Body of pancreas (tissue), 4 donors: Measurements from ENCODE around the gene SDS. TPM values are rescaled to one million over a fixed set of nuclear protein-coding genes. Genes with fewer than 3 reads are reported as not detected.

Experiments
- ATAC-seq: fragments of 150-250 bp; one replicate; pipeline ENCODE4 v1.9.1; 2016
- DNase-seq, 4 donors: peaks; one replicate each; pipeline ENCODE4 v3.0.0-alpha.2; 2019
- H3K27ac ChIP-seq, 4 donors: fragments of 200-600 bp; sonication (generic); 1 replicate in 3 of 4; 2 replicates in 1 of 4; pipeline versions ENCODE4 v1.5.1 to v1.6.1; 2016 to 2019; ENCODE audit warnings: mild to moderate bottlenecking in 1 of 4, mixed read lengths in 1 of 4, moderate library complexity in 1 of 4
- H3K27me3 ChIP-seq, 2 donors: fragments of 200-600 bp; sonication (generic); one replicate each; pipeline ENCODE4 v1.6.0; 2016; ENCODE audit warnings: mild to moderate bottlenecking in 1 of 2
- H3K36me3 ChIP-seq, 2 donors: fragments of 200-600 bp; sonication (generic); replicated peaks in 1 of 2; 2 replicates each; pipeline ENCODE4 v1.5.1; 2016; ENCODE audit warnings: low read depth in 2 of 2; ENCODE audit not compliant: insufficient read depth in 1 of 2
- H3K4me1 ChIP-seq: fragments of 200-600 bp; sonication (generic); one replicate; pipeline ENCODE4 v1.6.0; 2016
- H3K4me3 ChIP-seq, 2 donors: fragments of 200-600 bp; sonication (generic); 1 replicate in 1 of 2; 2 replicates in 1 of 2; pipeline ENCODE4 v1.5.1; 2016 to 2019
- H3K9me3 ChIP-seq, 3 donors: fragments of 200-600 bp; sonication (generic); 1 replicate in 2 of 3; 2 replicates in 1 of 3; pipeline ENCODE4 v1.5.1; 2016
- POLR2A ChIP-seq, 3 donors: fragments of 450-650 bp; IDR thresholded peaks; one replicate each; pipeline ENCODE4 v1.6.1; 2016; ENCODE audit warnings: antibody characterized with exemption in 3 of 3, mild to moderate bottlenecking in 2 of 3
- WGBS, 2 donors: methylation state at CpG; one replicate each; pipeline ENCODE4 v1.1.5; 2017; 5-methylcytosine and 5-hydroxymethylcytosine counted together
- intact Hi-C: fragments of 100-400 bp; cut with DNase I; formaldehyde crosslinking; loops from one replicate; pipeline ENCODE4 v1.15.1; 2023
- total RNA-seq, 2 donors: library from RNA; depleted of rRNA; stranded (reverse); fragments of >200 nt; gene quantifications; one replicate each; pipeline ENCODE4 v1.1.0, GENCODE V29; 2016
- TF ChIP-seq, protein P1 (sequence below), 7 experiments: fragments of 450-650 bp in 4 of 7; fragments of 200-600 bp in 3 of 7; sonication (generic) in 3 of 7; IDR thresholded peaks; one replicate each; pipeline ENCODE4 v1.5.1; 2016 to 2019; ENCODE audit warnings: antibody characterized with exemption in 7 of 7

SDS gene
- total RNA-seq, 2 donors from 2014 or later, result 0.33 to 0.52 TPM

- Histone ChIP-seq H3K4me3 (no peak overlapping the region), H3K36me3 (no peaks in the 10 kb centered on the region), H3K27me3 (no peaks in the 10 kb centered on the region), H3K4me1 (peaks cover 24% of the 10 kb centered on the region), H3K9me3 (no peaks in the 10 kb centered on the region), H3K27ac (no peak overlapping the region)
- TF ChIP-seq POLR2A (IDR thresholded peaks at IDR 0.05), result no peak
- TF ChIP-seq, protein P1, sequence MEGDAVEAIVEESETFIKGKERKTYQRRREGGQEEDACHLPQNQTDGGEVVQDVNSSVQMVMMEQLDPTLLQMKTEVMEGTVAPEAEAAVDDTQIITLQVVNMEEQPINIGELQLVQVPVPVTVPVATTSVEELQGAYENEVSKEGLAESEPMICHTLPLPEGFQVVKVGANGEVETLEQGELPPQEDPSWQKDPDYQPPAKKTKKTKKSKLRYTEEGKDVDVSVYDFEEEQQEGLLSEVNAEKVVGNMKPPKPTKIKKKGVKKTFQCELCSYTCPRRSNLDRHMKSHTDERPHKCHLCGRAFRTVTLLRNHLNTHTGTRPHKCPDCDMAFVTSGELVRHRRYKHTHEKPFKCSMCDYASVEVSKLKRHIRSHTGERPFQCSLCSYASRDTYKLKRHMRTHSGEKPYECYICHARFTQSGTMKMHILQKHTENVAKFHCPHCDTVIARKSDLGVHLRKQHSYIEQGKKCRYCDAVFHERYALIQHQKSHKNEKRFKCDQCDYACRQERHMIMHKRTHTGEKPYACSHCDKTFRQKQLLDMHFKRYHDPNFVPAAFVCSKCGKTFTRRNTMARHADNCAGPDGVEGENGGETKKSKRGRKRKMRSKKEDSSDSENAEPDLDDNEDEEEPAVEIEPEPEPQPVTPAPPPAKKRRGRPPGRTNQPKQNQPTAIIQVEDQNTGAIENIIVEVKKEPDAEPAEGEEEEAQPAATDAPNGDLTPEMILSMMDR (IDR thresholded peaks at IDR 0.05), result no peak
- ATAC-seq, result no peak
- no peak for DNase-seq
- WGBS, 2 donors, result 62 to 69% methylated on average over 6 to 7 of the region's 7 CpGs
- intact Hi-C loops, result no loop called here
Measured at GRCh38 chr12:113440336-113440735, 36.6 kb upstream of the SDS start.

GRCh38 chr12:113439606-113440030 lies 35.9 kb upstream of the SDS start:
- TF ChIP-seq, protein P1 (IDR thresholded peaks at IDR 0.05), result peak; percentile 42 to 61 (median 52)
- no peak for TF ChIP-seq POLR2A (IDR thresholded peaks at IDR 0.05)
- peaks cover 24% of the 10 kb centered on the region for H3K4me1 ChIP-seq
- peak; percentile 60 to 77 (median 62) for DNase-seq
- H3K9me3 ChIP-seq, result no peaks in the 10 kb centered on the region
- no peaks in the 10 kb centered on the region for H3K27me3 ChIP-seq
- peak; percentile 40 for ATAC-seq
- WGBS, 2 donors, result 7 to 17% methylated on average over 6 to 8 of the region's 8 CpGs
- no peak overlapping the region for H3K27ac ChIP-seq
- no peaks in the 10 kb centered on the region for H3K36me3 ChIP-seq
- intact Hi-C loops, result loop anchor here (10.0 kb wide), 1 partner anchor 475 kb away; no protein-coding TSS in a partner anchor
- no peak overlapping the region for H3K4me3 ChIP-seq

DNA sequence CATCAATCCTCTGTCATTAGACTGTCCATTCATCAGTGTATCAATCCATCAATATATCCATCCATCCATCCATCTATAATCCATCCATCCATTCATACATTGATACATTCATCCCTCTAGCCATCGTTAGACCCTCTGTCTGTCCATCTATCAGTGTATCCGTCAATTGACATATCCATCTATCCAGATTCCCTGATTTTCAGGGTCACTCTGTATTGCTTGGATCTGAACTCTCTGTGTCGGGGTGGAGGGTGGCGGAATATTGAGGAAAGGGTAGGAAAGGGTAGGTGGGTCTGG lies 35.6 kb upstream of the SDS start:
- DNase-seq (no peak), ATAC-seq (no peak)
- no peak for TF ChIP-seq POLR2A (IDR thresholded peaks at IDR 0.05)
- TF ChIP-seq, protein P1 (IDR thresholded peaks at IDR 0.05), result no peak
- Histone ChIP-seq H3K4me3 (no peak overlapping the region), H3K27me3 (no peaks in the 10 kb centered on the region), H3K27ac (no peak overlapping the region), H3K36me3 (no peaks in the 10 kb centered on the region), H3K4me1 (peaks cover 24% of the 10 kb centered on the region), H3K9me3 (no peaks in the 10 kb centered on the region)
- intact Hi-C loops, result loop anchor here (10.0 kb wide), 1 partner anchor 476 kb away; no protein-coding TSS in a partner anchor
- 24 to 33% methylated on average over 4 of the region's 4 CpGs for WGBS, 2 donors

DNA sequence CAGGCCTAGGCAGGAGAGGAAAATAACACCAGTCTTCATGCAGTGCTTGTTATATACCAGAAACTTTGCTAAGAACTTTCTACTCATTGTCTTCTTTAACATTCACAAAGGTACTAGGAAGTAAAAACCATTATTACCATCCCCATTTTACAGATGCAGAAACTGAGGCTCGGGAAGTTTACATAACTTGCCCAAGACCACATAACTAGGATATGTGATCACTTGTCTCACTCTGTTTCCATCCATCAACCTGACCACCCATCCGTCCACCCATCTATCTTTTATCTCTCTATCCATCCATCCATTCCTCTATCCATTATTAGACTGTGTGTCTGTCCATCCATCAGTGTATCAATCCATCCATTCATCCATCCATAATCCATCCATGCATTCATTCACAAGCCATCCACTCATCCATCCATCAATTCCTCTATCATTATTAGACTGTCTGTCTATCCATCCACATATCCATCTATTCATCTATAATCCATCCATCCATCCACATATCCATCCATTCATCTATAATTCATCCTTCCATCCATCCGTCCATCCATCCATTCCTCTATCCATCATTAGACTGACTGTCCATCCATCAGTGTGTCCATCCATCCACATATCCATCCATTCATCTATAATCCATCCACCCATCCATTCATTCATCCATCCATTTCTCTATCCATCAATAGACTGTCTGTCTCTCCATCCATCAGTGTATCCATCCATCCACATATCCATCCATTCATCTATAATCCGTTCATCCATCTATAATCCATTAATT lies 35.0 kb upstream of the SDS start:
- Histone ChIP-seq H3K27ac (no peak overlapping the region), H3K9me3 (no peaks in the 10 kb centered on the region), H3K4me1 (peaks cover 24% of the 10 kb centered on the region), H3K27me3 (no peaks in the 10 kb centered on the region), H3K4me3 (no peak overlapping the region), H3K36me3 (no peaks in the 10 kb centered on the region)
- TF ChIP-seq, protein P1 (IDR thresholded peaks at IDR 0.05), result no peak
- no peak for TF ChIP-seq POLR2A (IDR thresholded peaks at IDR 0.05)
- WGBS, 2 donors, result 56% methylated on average over 4 of the region's 4 CpGs
- intact Hi-C loops, result loop anchor here (10.0 kb wide), 1 partner anchor 476 kb away; no protein-coding TSS in a partner anchor
- DNase-seq, result no peak
- no peak for ATAC-seq

DNA sequence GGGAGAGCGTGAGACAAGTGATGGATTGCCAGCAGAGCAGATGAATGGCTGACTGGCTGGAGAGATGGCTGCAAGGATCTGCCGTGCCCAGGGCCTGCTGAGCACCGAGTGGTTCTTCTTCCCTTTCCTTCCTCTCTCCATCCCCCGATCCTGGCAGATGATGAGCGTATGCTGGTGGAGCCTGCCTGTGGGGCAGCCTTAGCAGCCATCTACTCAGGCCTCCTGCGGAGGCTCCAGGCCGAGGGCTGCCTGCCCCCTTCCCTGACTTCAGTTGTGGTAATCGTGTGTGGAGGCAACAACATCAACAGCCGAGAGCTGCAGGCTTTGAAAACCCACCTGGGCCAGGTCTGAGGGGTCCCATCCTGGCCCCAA lies 34.0 kb upstream of the SDS start:
- no peaks in the 10 kb centered on the region for H3K9me3 ChIP-seq
- H3K4me3 ChIP-seq, result no peak overlapping the region
- H3K4me1 ChIP-seq, result peaks cover 24% of the 10 kb centered on the region
- TF ChIP-seq, protein P1 (IDR thresholded peaks at IDR 0.05), result no peak
- no peak for TF ChIP-seq POLR2A (IDR thresholded peaks at IDR 0.05)
- DNase-seq (no peak), ATAC-seq (no peak)
- H3K27ac ChIP-seq, result no peak overlapping the region
- intact Hi-C loops, result loop anchor here (10.0 kb wide), 1 partner anchor 477 kb away; no protein-coding TSS in a partner anchor
- H3K36me3 ChIP-seq, result no peaks in the 10 kb centered on the region
- H3K27me3 ChIP-seq, result no peaks in the 10 kb centered on the region
- 74 to 81% methylated on average over 5 to 9 of the region's 9 CpGs for WGBS, 2 donors
